Mucosa of descending colon (tissue), 3 donors: Measurements from ENCODE around the gene AKAP6. TPM values are rescaled to one million over a fixed set of nuclear protein-coding genes. Genes with fewer than 3 reads are reported as not detected.

ENCODE experiments used
- ATAC-seq: fragments of 200-7000 bp; cut with Tn5 transposase; one replicate; pipeline ENCODE4 v1.9.1; 2020; ENCODE audit warnings: mild to moderate bottlenecking, moderate library complexity
- DNase-seq, 3 donors: peaks; one replicate each; pipeline ENCODE4 v3.0.0-alpha.2; 2020
- H3K36me3 ChIP-seq: fragments of 200-600 bp; one replicate; pipeline ENCODE4 v1.8.0; 2021; ENCODE audit warnings: low read depth, mild to moderate bottlenecking
- H3K4me1 ChIP-seq: fragments of 200-600 bp; one replicate; pipeline ENCODE4 v1.8.0; 2021; ENCODE audit warnings: low read depth, mild to moderate bottlenecking
- H3K4me3 ChIP-seq: fragments of 200-600 bp; one replicate; pipeline ENCODE4 v1.8.0; 2021; ENCODE audit warnings: mild to moderate bottlenecking
- H3K9me3 ChIP-seq: fragments of 200-600 bp; one replicate; pipeline ENCODE4 v1.8.0; 2021; ENCODE audit warnings: mild to moderate bottlenecking
- CTCF ChIP-seq: fragments of 200-600 bp; IDR thresholded peaks from one replicate; pipeline ENCODE4 v1.8.0; 2022; ENCODE audit warnings: antibody characterized with exemption, mild to moderate bottlenecking
- intact Hi-C, 2 donors: fragments of 100-400 bp; cut with DNase I in 1 of 2; cut with micrococcal nuclease in 1 of 2; formaldehyde crosslinking; loops; one replicate each; pipeline versions ENCODE4 v1.11.0 to v1.11.1; 2022; cut with DNase I, micrococcal nuclease
- total RNA-seq, 3 donors: library from RNA; stranded (reverse); fragmentation: NEBNext Ultra II Directional in 2 of 3; extraction: Animal tissue kit (Norgen Biotek cat#: 25700) in 2 of 3; gene quantifications; one replicate each; pipeline versions ENCODE4 v1.2.1 to v1.2.4, GENCODE V29; 2021 to 2023
- donor health status: DM: no; HTN: no; CAD: no; lungs with moderate emphysema.
- donor health status: DM: no; HTN: no; CAD: no.
- donor health status: DM: no; HTN: yes; CAD: no.

AKAP6 gene
- total RNA-seq, 3 donors from 2014 or later, result 4.2 to 30.8 (median 5.4) TPM

- H3K4me1 ChIP-seq, result peaks cover 7% of the 10 kb centered on the region
- H3K4me3 ChIP-seq, result no peak overlapping the region
- intact Hi-C loops, result no loop called here
These were observed 231.2 kb downstream of the AKAP6 start for GRCh38 chr14:32560209-32560857.

GRCh38 chr14:32561520-32561919 is 232.4 kb downstream of the AKAP6 start:
- H3K4me3 ChIP-seq, result no peak overlapping the region
- peaks cover 7% of the 10 kb centered on the region for H3K4me1 ChIP-seq
- H3K9me3 ChIP-seq, result no peaks in the 10 kb centered on the region
- no peak for ATAC-seq
- no peak for TF ChIP-seq CTCF
- no peaks in the 10 kb centered on the region for H3K36me3 ChIP-seq
- intact Hi-C loops, result no loop called here
- no peak for DNase-seq

More at GRCh38 chr14:32560209-32560857, 231.2 kb downstream of the AKAP6 start:
- no peaks in the 10 kb centered on the region for H3K36me3 ChIP-seq
- DNase-seq, result peak in 1 of 3 donors; percentile 71
- TF ChIP-seq CTCF, result peak; percentile 78
- peak; percentile 93 for ATAC-seq
- no peaks in the 10 kb centered on the region for H3K9me3 ChIP-seq

- DNase-seq, result no peak
- no peaks in the 10 kb centered on the region for H3K36me3 ChIP-seq
- TF ChIP-seq CTCF, result no peak
- intact Hi-C loops, result no loop called here
- peaks cover 10% of the 10 kb centered on the region for H3K4me1 ChIP-seq
- no peaks in the 10 kb centered on the region for H3K9me3 ChIP-seq
- ATAC-seq, result peak; percentile 60
- no peak overlapping the region for H3K4me3 ChIP-seq
These were observed 235.5 kb downstream of the AKAP6 start for GRCh38 chr14:32564596-32564995.

GRCh38 chr14:32565256-32565655 is 236.2 kb downstream of the AKAP6 start:
- DNase-seq (no peak), ATAC-seq (no peak)
- no peaks in the 10 kb centered on the region for H3K36me3 ChIP-seq
- peaks cover 10% of the 10 kb centered on the region for H3K4me1 ChIP-seq
- no peak for TF ChIP-seq CTCF
- no peak overlapping the region for H3K4me3 ChIP-seq
- intact Hi-C loops, result no loop called here
- H3K9me3 ChIP-seq, result no peaks in the 10 kb centered on the region

- TF ChIP-seq CTCF, result no peak
- DNase-seq, result no peak
- Histone ChIP-seq H3K4me3 (no peak overlapping the region), H3K36me3 (no peaks in the 10 kb centered on the region), H3K9me3 (no peaks in the 10 kb centered on the region), H3K4me1 (peaks cover 10% of the 10 kb centered on the region)
- no peak for ATAC-seq
- intact Hi-C loops, result no loop called here
These were observed 238.7 kb downstream of the AKAP6 start for GRCh38 chr14:32567543-32568384.
